ENCODE data around the gene CORO7.

The CORO7 gene

DNA sequence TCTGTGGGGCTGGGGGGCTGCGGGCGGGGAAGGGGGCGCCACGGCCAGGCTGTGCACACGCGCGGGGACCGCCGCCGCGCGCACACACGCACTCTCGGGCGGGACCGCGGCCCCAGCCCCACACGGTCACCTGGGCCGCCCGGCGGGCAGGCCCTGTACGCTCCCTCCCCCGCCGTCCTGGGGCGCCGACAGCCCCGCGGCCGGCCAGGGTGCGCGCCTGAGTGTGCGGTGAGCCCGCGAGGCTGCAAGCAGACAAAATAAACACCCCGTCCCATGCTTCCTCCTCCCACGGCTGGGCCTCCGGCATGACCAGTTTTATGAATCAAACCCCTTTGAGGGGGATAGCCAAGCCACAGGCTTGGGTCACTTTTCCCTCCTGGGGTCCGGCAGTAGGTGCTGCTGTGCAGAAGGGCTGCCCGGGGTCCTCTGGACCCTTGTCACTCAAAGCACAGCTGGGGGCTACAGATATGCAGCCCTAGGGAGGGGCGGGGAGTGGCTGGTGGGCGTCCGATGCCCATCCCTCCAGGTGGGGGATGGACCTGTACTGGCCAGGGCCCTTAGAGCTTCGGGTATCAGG lies 44.3 kb downstream of the CORO7 start:
- no peak for DNase-seq (ENCODE audit: low read depth, low spot score)

DNA sequence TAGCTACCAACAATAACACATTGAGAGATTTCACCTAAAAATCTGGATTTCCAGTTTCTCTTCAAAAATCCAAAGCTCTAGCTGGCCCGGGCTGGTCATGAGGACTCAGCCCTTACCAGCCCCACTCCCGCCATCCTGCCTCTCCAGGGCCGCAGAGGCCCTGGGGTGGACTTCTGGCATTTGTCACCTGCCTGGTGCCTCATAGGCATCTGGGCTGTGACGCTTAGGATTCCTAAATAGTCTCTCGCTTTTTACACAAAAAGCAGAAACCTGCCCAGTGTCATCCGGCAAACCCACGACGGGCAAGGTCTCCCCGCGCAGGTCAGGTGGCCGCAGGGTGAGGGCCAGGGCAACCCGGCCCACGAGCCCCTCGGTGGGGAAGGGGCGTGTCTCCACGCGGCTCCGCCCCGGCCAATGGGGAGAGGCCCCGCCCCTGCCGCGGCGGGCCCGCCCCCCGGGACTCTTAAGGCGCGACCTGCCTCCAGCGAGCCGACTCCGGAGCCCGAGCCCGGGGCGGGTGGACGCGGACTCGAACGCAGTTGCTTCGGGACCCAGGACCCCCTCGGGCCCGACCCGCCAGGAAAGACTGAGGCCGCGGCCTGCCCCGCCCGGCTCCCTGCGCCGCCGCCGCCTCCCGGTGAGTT lies 44.9 kb downstream of the CORO7 start, which contains the start of gene VASN:
Gene VASN, plus strand, starts transcription at position 492 of the 644 bp plus-strand sequence. CDS start 9,030 bp downstream, outside the sequence.
- no peak for DNase-seq (ENCODE audit: low read depth, low spot score)

DNA sequence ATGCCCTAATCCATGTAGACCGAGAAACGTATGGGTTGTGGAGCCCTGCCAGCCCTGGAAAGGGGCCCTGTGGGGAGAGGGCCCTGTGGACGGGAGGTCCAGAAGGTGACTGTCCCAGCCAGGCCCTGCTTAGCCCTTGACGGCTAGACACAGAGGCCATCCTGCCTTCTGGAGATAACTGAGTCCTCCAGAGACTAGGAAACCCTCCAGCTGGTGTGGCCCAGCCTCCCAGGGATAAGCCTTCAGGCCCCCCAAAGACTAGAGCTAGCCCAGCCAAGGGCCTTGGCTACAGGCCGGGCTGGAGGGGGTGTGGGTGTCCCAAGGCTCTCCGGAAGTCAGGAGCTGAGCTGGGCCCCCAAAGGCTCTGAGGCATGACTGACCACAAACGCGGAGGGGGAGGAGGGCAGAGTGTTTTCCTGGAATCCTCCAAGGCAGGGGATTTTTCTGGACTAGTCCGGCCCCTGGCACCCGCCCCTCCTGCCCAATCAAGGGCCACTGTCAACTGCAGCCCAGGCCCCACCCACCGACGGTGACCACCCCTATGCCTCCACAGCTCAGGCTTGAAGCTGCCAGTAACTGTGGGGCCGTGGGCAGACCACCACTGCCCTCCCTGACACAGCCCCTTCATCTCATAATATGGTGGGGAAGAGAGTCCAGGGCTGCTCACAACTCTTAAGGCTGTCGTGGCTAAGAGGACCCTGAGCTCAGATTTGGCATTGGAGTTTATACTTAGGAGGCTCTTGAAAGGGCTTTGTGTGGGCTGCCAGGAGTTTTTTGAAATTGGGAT lies 45.6 kb downstream of the CORO7 start:
- no peak for DNase-seq (ENCODE audit: low read depth, low spot score)

DNA sequence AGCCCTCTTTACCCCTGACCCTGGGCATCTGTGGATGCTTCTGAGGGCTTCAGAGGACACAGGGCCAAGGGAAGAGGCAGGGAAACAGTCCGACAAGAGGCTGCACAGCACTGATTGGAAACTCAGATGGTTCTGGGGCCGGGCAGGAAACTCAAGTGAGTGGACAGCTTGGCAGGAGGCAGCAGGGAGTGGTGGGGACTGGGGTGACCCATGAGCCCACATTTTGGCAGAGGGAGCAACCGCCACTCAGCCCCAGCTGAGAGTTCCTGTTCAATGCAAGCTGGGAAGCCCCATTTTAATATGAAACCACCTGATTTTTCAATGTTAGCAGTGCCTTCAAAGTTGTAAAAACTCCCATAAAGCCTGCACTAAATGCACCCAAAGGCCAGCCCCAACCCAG lies 46.2 kb downstream of the CORO7 start:
- DNase-seq (ENCODE audit: low read depth, low spot score), result no peak

DNA sequence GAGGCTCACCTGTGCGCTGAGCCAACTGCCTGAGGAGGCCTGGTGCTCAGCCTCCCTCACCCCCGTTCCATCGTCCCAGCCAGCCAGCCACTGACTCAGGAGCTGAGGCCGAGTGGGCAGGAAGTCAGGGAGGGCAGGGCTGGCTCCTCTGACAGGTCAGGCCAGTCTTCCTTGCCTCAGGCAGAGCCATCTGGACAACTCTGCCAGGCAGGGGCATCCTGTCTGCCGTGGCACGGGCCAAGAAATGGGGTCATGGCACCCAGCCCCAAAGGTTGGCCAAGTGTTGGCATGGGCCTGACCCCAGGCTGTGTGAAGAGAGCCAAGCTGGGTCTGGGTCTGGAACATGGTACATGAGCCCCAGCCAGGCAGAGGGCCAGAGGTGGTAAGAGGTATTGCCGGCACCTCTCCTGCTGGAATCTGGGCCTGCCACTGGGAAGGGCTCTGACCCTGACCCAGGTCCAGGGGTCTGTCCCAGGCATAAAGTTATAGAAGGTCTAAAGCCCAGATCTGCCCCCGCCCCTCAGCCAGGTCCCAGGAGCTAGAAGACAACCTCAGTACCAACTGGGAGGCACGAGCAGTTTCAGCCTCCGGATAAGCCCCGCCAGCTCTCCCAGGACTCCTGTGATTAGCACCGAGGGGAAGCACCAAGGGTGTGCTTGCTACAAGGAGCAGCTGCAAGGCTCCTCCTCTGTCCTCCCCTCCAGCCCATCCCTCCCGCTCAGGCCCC lies 47.2 kb downstream of the CORO7 start:
- no peak for DNase-seq (ENCODE audit: low read depth, low spot score)

DNA sequence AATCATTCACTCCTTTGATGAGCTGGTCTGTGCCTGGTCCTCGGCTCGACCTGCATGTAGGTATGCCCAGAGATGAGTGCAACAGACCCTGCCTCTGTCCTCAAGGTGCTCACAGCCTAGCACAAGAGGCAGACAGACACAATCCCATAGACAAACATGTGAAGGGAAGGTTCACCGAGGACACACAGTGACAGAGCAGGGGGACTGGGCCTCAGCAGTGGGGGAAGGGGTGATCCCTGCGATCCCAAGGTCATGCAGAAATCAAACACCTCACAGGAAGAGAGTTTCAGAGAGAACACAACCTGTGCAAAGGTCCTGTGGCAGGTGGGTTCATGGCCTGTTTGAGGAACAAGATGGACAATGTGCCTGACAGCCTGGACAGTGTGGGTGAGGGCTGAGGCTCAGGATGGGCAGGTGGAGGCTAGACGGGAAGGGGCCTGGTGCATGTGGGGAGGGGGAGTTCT lies 49.0 kb downstream of the CORO7 start:
- no peak for DNase-seq (ENCODE audit: low read depth, low spot score)

DNA sequence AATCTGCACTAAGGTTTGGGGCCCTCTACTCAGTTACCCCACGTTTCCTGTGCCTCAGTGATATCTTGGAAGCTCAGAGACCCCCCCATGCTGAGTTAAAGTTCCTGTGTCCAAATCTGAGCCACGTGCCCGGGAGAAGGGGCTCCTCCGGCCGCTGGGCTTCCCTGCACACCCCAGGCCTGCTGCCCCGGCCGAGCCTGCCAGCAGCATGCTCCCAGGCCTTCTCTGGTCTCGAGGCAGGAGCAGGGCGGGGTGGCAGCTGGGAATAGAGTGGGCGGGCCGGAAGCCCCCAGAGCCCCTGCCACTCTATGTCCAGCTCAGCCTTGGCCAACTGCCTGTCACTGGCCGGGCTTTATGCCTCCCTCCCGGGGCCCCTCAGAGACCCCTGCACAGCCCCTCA lies 50.4 kb downstream of the CORO7 start:
- DNase-seq (ENCODE audit: low read depth, low spot score), result no peak

DNA sequence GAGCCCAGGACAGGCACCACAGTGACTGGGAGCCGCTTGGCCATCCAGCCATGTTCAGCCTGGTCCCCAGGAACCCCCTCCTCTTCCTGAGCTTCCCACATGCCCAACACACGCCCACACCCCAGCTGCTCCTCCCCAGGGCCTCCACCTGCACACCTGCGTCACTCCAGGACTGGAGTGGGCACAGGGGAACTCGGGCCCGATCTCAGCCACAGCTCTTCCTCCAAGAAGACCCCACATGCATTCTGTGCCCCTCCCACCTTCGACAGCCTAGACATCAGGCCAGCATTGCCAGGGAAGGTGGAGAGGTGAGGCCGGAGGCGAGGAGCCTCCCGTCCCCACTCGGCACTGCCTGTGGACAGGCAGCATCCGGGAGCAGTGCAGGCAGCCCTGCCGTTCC lies 50.8 kb downstream of the CORO7 start:
- no peak for DNase-seq (ENCODE audit: low read depth, low spot score)

DNA sequence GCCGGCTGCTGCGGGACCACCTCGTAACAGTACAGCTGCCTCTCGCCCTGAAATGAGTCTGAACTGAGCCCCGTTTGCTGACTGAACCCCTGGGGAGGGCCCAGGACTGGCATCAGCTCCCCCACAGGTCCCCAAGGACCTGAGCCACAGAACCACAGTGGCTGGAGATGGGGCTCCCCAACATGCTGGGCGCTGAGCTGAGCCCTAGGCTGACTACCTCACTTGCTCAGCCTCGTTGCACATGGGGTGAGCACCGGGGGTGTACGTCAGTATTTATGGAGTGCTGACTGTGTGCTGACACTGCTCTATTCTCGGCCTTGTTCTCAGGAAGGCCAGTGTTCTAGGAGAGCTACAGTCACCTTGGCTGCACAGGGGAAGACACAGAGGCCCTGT lies 51.4 kb downstream of the CORO7 start:
- no peak for DNase-seq (ENCODE audit: low read depth, low spot score)

DNA sequence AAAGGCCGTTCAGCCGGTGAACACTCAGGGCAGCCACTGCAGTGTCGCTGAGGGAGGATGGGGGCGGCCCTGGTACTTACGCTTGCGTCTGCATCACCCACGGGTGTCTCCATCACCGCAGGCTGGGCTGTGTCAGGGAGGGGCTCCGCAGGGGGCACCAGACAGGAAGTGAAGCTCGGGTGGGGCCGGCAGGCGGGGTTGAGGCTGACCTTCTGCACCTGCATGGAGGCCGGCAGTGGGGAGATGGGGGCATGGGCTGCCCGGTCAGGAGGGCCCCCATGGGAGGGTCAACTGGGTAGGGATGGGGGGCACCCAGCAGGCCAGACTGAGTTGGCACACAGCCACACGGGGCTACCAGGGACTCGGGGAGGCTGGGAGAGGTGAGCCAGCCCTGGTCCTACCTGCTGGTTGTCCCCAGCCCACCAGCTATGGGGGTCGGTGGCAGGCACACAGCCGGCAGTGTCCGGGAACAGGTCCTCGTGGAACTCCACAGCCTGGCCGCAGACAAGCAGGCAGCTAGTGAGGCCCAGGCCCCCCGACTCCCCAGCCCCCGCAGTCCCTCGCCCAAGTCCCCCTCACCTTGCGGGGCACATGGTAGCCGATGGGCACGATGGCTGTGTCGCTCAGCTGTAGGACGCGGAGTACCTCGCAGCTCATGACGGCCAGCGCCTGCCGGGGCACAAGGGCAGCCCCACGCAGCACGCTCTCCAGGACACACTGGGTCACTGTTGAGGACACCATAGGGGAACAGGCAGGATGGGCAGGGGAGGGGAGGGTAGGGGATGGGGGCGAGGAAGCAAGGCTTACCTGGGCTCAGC lies 52.0 kb downstream of the CORO7 start:
- DNase-seq (ENCODE audit: low read depth, low spot score), result no peak

DNA sequence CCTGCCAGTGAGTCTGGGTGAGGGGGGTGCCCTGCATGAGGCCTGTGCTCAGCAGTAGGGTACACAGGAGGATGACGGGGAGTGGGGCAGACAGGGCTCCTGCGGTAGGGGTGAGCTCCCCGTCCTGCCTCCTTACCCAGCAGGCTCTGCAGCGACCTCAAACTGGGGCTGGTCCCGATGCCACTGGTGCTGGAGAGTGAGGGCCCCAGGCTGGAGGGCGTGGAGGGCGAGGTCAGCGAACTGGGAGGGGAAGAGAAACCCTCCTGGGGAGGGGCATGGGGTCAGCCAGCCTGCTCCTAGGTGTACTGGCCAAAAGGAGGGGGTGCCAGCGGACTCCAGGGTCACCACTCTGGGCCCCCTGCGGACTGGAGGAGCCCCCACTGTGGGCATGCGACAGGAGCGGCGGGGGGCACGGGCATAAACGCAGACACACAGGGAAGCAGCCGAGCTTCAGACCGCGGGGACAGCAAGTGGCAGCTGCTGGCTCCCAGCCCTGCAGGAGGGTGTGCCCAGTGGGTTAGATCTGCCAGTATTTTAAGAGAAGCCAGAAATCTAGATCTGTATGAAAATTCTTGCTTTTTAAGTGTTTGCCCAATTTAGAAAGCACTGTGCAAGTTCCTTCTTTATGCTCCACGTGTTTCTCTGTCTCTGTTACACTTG lies 53.8 kb downstream of the CORO7 start:
- no peak for DNase-seq (ENCODE audit: low read depth, low spot score)

DNA sequence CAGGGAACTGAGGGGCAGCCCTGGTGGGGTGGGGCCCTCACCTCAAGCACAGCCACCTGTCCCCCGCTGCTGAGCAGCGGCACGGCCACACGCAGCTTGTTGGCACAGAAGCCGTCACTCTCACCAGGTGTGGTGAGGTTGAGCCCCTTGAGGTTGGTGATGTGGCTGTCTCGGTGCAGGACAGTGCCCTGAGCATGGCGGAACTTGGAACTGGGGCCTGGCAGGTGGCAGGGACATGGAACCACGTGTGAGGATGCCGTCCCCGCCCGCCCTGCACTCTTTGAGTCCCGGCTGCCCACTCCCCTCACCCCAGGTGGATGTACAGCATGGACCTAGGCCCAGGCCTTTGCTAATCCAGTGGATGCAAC lies 54.5 kb downstream of the CORO7 start:
- no peak for DNase-seq (ENCODE audit: low read depth, low spot score)

DNA sequence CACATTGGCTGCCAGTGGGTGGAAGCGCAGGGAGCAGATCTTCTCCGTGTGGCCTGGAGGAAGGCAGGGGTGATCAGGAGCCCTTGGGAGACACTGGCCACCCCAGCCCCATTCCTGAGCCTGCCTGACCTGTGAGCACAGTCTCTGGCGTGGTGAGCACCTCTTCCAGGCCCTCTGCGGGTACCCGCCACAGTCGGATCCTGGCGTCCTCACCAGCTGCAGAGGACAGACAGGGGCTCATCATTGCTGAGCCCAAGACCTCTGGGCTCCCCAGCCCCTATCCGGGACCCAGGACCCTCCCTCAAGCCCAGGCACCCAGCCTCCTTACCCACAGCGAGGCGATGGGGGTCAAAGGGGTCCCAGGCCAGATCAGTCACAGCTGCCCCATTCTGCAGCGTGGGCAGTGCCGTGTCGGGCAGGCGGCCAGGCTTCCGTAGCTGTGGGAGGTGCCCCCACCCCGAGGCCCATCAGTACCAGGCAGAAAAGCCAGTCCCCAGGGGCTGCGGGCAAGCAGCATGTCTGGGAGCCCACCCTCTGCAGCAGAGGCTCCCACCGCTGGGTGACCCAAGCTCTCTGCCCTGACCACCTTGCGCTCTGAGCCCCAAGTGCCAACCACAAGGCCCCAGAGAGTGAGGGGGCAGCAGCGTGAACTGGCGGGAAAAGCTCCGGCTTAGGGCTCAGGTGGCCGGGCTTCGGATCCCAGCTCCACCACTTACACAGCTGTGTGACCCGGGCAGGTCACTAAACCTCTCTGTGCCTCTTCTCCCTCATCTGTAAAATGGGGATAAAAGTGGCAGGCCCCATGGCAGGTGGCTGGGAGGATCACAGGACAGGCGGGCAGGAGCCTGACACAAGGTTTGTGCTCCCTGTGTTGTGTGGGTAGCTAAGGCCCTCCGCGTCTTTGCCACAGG lies 55.1 kb downstream of the CORO7 start:
- DNase-seq (ENCODE audit: low read depth, low spot score), result no peak

DNA sequence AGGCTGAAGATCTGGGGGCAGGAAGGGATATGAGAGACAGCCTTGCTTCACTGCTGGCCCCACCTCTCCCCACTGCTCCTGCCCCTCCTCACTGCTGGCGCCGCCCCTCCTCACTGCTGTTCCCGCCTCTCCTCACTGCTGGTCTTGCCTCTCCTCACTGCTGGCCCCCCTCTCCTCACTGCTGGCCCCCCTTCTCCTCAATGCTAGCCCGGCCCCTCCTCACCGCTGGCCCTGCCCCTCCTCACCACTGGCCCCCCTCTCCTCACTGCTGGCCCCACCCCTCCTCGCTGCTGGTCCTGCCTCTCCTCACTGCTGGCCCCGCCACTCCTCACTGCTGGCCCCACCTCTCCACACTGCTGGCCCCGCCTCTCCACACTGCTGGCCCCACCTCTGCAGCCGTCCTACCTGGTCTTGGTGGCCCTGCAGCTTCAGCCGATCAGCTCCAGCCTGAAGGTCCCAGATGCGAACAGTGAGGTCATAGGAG lies 55.8 kb downstream of the CORO7 start:
- no peak for DNase-seq (ENCODE audit: low read depth, low spot score)

DNA sequence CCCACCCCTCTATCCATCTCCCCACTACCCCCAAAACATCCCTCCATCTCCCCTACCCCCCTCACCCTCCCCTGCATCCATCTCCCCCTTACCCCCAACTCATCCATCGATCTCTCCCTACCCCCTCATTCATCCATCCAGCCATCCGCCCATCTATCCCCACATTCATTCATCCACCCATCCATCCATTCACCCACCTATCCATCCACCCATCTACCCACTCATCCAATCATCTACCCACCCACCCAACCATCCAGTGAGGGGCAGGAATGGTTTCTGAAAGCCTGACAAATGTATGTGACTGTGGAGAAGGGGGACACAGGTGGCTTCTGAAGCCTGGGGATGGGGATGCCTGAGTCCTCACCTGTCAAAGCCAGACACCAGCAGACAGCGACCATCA lies 56.5 kb downstream of the CORO7 start:
- no peak for DNase-seq (ENCODE audit: low read depth, low spot score)

DNA sequence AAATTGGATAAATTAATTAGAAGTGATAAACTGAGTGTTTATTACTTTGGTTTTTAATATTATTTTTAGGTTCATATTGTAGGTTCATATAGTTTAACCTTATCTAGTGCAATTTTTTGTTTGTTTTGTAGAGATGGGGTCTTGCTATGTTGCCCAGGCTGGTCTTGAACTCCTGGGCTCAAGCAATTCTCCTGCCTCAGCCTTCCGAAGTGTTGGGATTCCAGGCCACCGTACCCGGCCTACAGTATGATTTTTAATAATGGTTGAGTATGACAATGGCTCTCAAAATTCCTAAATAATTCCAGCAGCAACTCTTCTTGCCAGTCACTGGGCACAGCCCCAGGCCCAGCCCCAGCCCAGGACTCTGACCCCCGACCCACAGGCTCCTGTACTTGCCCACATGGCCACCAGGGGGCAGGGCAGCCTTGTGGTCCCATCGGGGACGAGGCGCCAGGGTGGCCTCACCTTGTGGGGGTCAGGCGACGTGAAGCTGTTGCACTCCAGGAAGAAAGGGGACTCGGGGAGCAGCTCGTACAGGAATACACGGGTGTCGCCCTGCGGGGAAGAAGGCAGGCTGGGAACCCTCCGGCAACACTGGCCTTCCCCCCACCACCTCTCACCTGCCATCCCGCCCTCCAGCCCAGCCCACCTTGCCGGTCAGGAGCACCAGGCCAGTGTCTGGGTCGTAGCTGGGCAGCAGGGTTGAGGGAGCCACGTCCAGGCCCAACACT lies 57.4 kb downstream of the CORO7 start:
- DNase-seq (ENCODE audit: low read depth, low spot score), result no peak

DNA sequence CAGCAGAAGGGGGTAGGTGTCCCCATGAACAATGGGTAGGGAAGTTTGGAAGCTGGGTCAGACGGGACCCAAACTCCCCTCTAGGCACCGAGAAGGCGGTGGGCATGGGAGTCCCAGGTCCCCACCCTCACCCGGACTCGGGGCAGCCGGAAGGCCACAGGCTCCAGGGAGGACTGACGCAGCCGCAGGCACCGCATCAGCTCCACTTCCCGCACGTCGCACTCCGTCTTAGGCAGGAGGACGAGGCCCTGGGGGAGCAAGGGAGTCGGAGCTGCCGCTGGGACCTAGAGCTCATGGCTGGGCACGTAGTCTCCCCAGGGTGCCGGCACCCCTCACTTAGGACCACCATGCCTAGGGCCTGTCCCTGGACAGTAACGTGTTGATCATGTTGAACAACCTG lies 58.2 kb downstream of the CORO7 start:
- DNase-seq (ENCODE audit: low read depth, low spot score), result no peak

DNA sequence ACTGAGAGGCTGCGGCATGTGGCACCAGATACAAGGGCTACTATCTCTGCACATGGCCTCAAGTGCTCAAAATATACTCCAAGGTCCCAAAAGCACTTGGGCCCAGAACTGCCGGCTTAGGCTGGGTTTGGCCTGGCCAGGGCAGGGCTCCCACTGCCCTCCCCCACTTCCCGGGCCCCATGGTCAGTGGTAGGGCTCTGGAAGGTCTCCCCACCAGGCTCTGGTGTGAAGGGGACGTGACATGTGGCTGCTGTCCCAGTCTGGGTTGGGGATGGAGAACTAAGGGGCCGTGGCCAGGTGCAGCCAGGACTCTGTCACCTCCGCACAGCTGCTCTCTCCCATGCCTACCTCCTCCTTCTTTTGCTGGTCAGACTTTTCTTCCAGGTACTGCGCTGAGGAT lies 59.6 kb downstream of the CORO7 start:
- DNase-seq (ENCODE audit: low read depth, low spot score), result no peak

Data from brain pericyte (primary cell).